ENCODE measurements around the gene PPP1R3C.

DNA sequence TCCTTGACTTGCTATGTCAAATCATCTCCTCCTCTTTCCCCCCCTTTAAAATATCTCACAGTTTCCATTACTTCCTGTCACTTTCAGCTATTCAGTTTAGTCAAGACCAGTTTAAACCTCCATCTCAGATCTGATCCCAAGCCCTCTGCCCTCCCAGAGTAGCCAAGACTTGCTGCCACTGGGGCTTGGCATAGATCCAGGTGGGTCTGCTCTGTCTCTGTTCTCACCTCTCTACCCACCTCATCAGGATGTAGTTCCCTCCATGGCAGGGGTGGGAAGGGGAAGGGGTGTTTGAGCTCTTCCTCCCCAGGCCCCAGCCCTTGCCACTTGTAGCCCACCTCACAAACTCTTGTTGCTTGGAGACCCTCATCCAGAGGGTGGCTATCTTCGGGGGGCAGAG lies 22.0 kb downstream of the PPP1R3C start:
- no peak for TF ChIP-seq POLR2A (IDR thresholded peaks at IDR 0.05; ENCODE audit: low read depth, low read length)
- TF ChIP-seq, protein P1, sequence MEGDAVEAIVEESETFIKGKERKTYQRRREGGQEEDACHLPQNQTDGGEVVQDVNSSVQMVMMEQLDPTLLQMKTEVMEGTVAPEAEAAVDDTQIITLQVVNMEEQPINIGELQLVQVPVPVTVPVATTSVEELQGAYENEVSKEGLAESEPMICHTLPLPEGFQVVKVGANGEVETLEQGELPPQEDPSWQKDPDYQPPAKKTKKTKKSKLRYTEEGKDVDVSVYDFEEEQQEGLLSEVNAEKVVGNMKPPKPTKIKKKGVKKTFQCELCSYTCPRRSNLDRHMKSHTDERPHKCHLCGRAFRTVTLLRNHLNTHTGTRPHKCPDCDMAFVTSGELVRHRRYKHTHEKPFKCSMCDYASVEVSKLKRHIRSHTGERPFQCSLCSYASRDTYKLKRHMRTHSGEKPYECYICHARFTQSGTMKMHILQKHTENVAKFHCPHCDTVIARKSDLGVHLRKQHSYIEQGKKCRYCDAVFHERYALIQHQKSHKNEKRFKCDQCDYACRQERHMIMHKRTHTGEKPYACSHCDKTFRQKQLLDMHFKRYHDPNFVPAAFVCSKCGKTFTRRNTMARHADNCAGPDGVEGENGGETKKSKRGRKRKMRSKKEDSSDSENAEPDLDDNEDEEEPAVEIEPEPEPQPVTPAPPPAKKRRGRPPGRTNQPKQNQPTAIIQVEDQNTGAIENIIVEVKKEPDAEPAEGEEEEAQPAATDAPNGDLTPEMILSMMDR (conservative IDR thresholded peaks at IDR 0.05; ENCODE audit: low read depth, low read length): no peak
- no peak for TF ChIP-seq MAFK (IDR thresholded peaks at IDR 0.05; ENCODE audit: low read depth, low read length)
- TF ChIP-seq, protein P2, sequence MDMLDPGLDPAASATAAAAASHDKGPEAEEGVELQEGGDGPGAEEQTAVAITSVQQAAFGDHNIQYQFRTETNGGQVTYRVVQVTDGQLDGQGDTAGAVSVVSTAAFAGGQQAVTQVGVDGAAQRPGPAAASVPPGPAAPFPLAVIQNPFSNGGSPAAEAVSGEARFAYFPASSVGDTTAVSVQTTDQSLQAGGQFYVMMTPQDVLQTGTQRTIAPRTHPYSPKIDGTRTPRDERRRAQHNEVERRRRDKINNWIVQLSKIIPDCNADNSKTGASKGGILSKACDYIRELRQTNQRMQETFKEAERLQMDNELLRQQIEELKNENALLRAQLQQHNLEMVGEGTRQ (IDR thresholded peaks at IDR 0.05; ENCODE audit: low read depth, low read length): no peak
- no peak for TF ChIP-seq SMC3 (IDR thresholded peaks at IDR 0.05; ENCODE audit: low read depth, low read length)
- no peak for TF ChIP-seq RFX5 (IDR thresholded peaks at IDR 0.05; ENCODE audit: low read depth, low read length)
- TF ChIP-seq MXI1 (IDR thresholded peaks at IDR 0.05; ENCODE audit: borderline replicate concordance, low read depth, low read length): no peak
- TF ChIP-seq, protein P3, sequence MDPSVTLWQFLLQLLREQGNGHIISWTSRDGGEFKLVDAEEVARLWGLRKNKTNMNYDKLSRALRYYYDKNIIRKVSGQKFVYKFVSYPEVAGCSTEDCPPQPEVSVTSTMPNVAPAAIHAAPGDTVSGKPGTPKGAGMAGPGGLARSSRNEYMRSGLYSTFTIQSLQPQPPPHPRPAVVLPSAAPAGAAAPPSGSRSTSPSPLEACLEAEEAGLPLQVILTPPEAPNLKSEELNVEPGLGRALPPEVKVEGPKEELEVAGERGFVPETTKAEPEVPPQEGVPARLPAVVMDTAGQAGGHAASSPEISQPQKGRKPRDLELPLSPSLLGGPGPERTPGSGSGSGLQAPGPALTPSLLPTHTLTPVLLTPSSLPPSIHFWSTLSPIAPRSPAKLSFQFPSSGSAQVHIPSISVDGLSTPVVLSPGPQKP (IDR thresholded peaks at IDR 0.05; ENCODE audit: borderline replicate concordance, low read depth, low read length): no peak
- no peak for TF ChIP-seq CEBPB (IDR thresholded peaks at IDR 0.05; ENCODE audit: low read depth, low read length)
- no peak for TF ChIP-seq FOS (IDR thresholded peaks at IDR 0.05; ENCODE audit: low read depth, low read length)
- no peak for TF ChIP-seq MAZ (IDR thresholded peaks at IDR 0.05; ENCODE audit: borderline replicate concordance, low read depth, low read length)
- TF ChIP-seq RCOR1 (IDR thresholded peaks at IDR 0.05; ENCODE audit: insufficient replicate concordance, low read length): no peak
- no peak for TF ChIP-seq BHLHE40 (IDR thresholded peaks at IDR 0.05; ENCODE audit: low read depth, low read length)
- no peak for TF ChIP-seq RAD21 (IDR thresholded peaks at IDR 0.05; ENCODE audit: low read length)
